ENCODE measurements around the gene BTLA.
"Not testable (repeated sequence)": the region's sequence is repeated elsewhere in the genome, so short reads cannot be mapped to it uniquely, and the experiment has no call there.

Gene BTLA

GRCh38 chr3:112446343-112446742, 52.9 kb downstream of the BTLA start:
- DNase-seq (ENCODE audit: low read depth): no peak

- DNase-seq (ENCODE audit: low read depth): no peak
These were observed 53.4 kb downstream of the BTLA start for GRCh38 chr3:112445839-112446238.

- no peak for DNase-seq (ENCODE audit: low read depth)
These were observed 61.9 kb downstream of the BTLA start for GRCh38 chr3:112437146-112438022.

GRCh38 chr3:112429960-112430359, 69.3 kb downstream of the BTLA start:
- DNase-seq (ENCODE audit: low read depth): no peak

GRCh38 chr3:112427123-112427522, 72.1 kb downstream of the BTLA start:
- DNase-seq (ENCODE audit: low read depth): no peak

GRCh38 chr3:112425858-112426750, 73.2 kb downstream of the BTLA start:
- DNase-seq (ENCODE audit: low read depth): no peak

GRCh38 chr3:112425382-112425781, 73.9 kb downstream of the BTLA start:
- DNase-seq (ENCODE audit: low read depth): no peak

- no peak for DNase-seq (ENCODE audit: low read depth)
These were observed 74.9 kb downstream of the BTLA start for GRCh38 chr3:112424394-112424793.

GRCh38 chr3:112422921-112423320, 76.4 kb downstream of the BTLA start:
- not testable (repeated sequence) for DNase-seq (ENCODE audit: low read depth)

GRCh38 chr3:112418526-112418925, 80.7 kb downstream of the BTLA start:
- not testable (repeated sequence) for DNase-seq (ENCODE audit: low read depth)

GRCh38 chr3:112417696-112418318, 81.5 kb downstream of the BTLA start:
- DNase-seq (ENCODE audit: low read depth): no peak

- no peak for DNase-seq (ENCODE audit: low read depth)
These were observed 82.7 kb downstream of the BTLA start for GRCh38 chr3:112416391-112417212.

- no peak for DNase-seq (ENCODE audit: low read depth)
These were observed 83.9 kb downstream of the BTLA start for GRCh38 chr3:112415390-112415789.

Data from stimulated activated CD4-positive, alpha-beta T cell treated with anti-CD3 and anti-CD28 coated beads, Interleukin-2, amount 100 ng/mL, for 4 hours (primary cell).